B cell (primary cell): Measurements from ENCODE around the gene RNFT2. TPM values are rescaled to one million over a fixed set of nuclear protein-coding genes. Genes with fewer than 3 reads are reported as not detected.

ENCODE experiments used
- ATAC-seq: fragments of 200-7000 bp; cut with Tn5 transposase; one replicate; pipeline ENCODE4 v1.10.0; 2021; ENCODE audit warnings: low read depth, mild to moderate bottlenecking, moderate number of reproducible peaks, moderate library complexity
- CTCF ChIA-PET: fragments of 350-600 bp; sonication (Branson Sonifier 250); formaldehyde crosslinking; loops from one replicate; lab custom pipeline; 2021; ENCODE audit warnings: antibody characterized with exemption, inconsistent platforms; lab: Charles Lee
- POLR2A ChIA-PET: fragments of 350-600 bp; sonication (Branson Sonifier 250); formaldehyde crosslinking; loops from one replicate; lab custom pipeline; 2021; ENCODE audit warnings: antibody characterized with exemption; lab: Charles Lee
- DNase-seq: peaks from one replicate; pipeline ENCODE4 v3.0.0; 2013
- H2AFZ ChIP-seq: 2 replicates; pipeline ENCODE4 v1.6.1; 2012; ENCODE audit warnings: mild to moderate bottlenecking, low read depth, low read length; ENCODE audit not compliant: insufficient read depth, poor library complexity, severe bottlenecking
- H3K27ac ChIP-seq, 2 donors: 1 replicate in 1 of 2; 2 replicates in 1 of 2; pipeline ENCODE4 v1.5.1; 2012 to 2013; ENCODE audit warnings: low read length in 2 of 2, mild to moderate bottlenecking in 2 of 2, moderate library complexity in 1 of 2
- H3K27me3 ChIP-seq, 4 experiments: fragments of 200-600 bp in 1 of 4; sonication (generic) in 1 of 4; replicated peaks in 1 of 4; 1 replicate in 2 of 4; 2 replicates in 2 of 4; pipeline versions ENCODE4 v1.6.1 to v1.7.0; 2013 to 2016; ENCODE audit warnings: low read length in 3 of 4, mild to moderate bottlenecking in 2 of 4, mixed read lengths in 1 of 4, moderate library complexity in 1 of 4; ENCODE audit not compliant: insufficient read depth in 4 of 4, control insufficient read depth in 3 of 4; ENCODE audit errors: control extremely low read depth in 1 of 4
- H3K36me3 ChIP-seq, 2 experiments: replicated peaks in 1 of 2; 1 replicate in 1 of 2; 2 replicates in 1 of 2; pipeline versions ENCODE4 v1.6.1 to v1.7.1; 2013; ENCODE audit warnings: low read length in 1 of 2; ENCODE audit not compliant: insufficient read depth in 2 of 2, control insufficient read depth in 1 of 2; ENCODE audit errors: control extremely low read depth in 1 of 2, extremely low read depth in 1 of 2
- H3K4me1 ChIP-seq, 2 donors: fragments of 200-600 bp in 1 of 2; sonication (generic) in 1 of 2; 1 replicate in 1 of 2; 2 replicates in 1 of 2; pipeline versions ENCODE4 v1.5.1 to v1.6.1; 2013 to 2017; ENCODE audit warnings: low read length in 2 of 2; ENCODE audit not compliant: control insufficient read depth in 2 of 2, insufficient read depth in 2 of 2
- H3K4me2 ChIP-seq: replicated peaks from 2 replicates; pipeline ENCODE3; 2012; ENCODE audit warnings: mild to moderate bottlenecking, low read depth, low read length; ENCODE audit not compliant: poor library complexity, severe bottlenecking
- H3K4me3 ChIP-seq, 5 experiments: fragments of 200-600 bp in 1 of 5; sonication (generic) in 1 of 5; 1 replicate in 3 of 5; 2 replicates in 2 of 5; pipeline versions ENCODE4 v1.5.1 to v1.7.0; 2011 to 2016; ENCODE audit warnings: low read length in 4 of 5, mild to moderate bottlenecking in 4 of 5, low read depth in 2 of 5, control low read depth in 1 of 5, moderate library complexity in 1 of 5; ENCODE audit not compliant: insufficient read depth in 1 of 5; ENCODE audit errors: control extremely low read depth in 1 of 5, extremely low read depth in 1 of 5
- H3K79me2 ChIP-seq: fragments of 200-600 bp; sonication (generic); one replicate; pipeline ENCODE4 v1.6.0; 2016; ENCODE audit warnings: low read length; ENCODE audit not compliant: control insufficient read depth, insufficient read depth
- H3K9ac ChIP-seq: fragments of 200-600 bp; sonication (generic); 2 replicates; pipeline ENCODE4 v1.6.1; 2017; ENCODE audit warnings: mild to moderate bottlenecking, low read length, moderate library complexity
- H3K9me3 ChIP-seq, 3 donors: one replicate each; pipeline versions ENCODE4 v1.6.1 to v1.7.1; 2013; ENCODE audit warnings: low read length in 2 of 3; ENCODE audit not compliant: control insufficient read depth in 2 of 3, insufficient read depth in 1 of 3; ENCODE audit errors: control extremely low read depth in 1 of 3
- H4K20me1 ChIP-seq: 2 replicates; pipeline ENCODE4 v1.6.0; 2012; ENCODE audit warnings: mild to moderate bottlenecking, low read length; ENCODE audit not compliant: insufficient read depth, control insufficient read depth, poor library complexity, severe bottlenecking
- H3K27ac Mint-ChIP-seq: one replicate; pipeline ENCODE4 v1.8.0; 2021; ENCODE audit warnings: mixed read lengths
- H3K27me3 Mint-ChIP-seq: one replicate; pipeline ENCODE4 v1.8.0; 2021; ENCODE audit warnings: mixed read lengths
- H3K4me1 Mint-ChIP-seq: one replicate; pipeline ENCODE4 v1.8.0; 2021; ENCODE audit warnings: mixed read lengths
- H3K4me3 Mint-ChIP-seq: one replicate; pipeline ENCODE4 v1.8.0; 2021; ENCODE audit warnings: mixed read lengths
- H3K9me3 Mint-ChIP-seq: one replicate; pipeline ENCODE4 v1.8.0; 2022; ENCODE audit warnings: mixed read lengths; ENCODE audit not compliant: insufficient read depth
- EZH2 ChIP-seq: IDR thresholded peaks from 2 replicates; pipeline ENCODE4 v1.6.1; 2012; ENCODE audit warnings: borderline replicate concordance, low read depth, mild to moderate bottlenecking, moderate library complexity, low read length; ENCODE audit not compliant: insufficient read depth, poor library complexity, severe bottlenecking
- WGBS: methylation state at CpG from one replicate; pipeline ENCODE4 v1.1.5; 2013; ENCODE audit warnings: missing lambda C conversion rate; ENCODE audit not compliant: insufficient coverage; 5-methylcytosine and 5-hydroxymethylcytosine counted together
- intact Hi-C: fragments of 100-400 bp; cut with micrococcal nuclease; formaldehyde crosslinking; loops from one replicate; pipeline ENCODE4 v1.10.0; 2022
- polyA plus RNA-seq: library from polyadenylated mRNA; depleted of rRNA; stranded (reverse); fragments of >200 nt; gene quantifications from 2 replicates; pipeline ENCODE4 v1.2.3, GENCODE V29; 2012
- total RNA-seq, 2 donors: library from RNA; stranded (reverse); fragments of 120-200 nt in 1 of 2; gene quantifications; 1 replicate in 1 of 2; 2 replicates in 1 of 2; pipeline versions ENCODE4 v1.2.3 to v1.2.4, GENCODE V29; 2013 to 2022
- TF ChIP-seq, protein P1 (sequence below): fragments of 200-600 bp; IDR thresholded peaks from one replicate; pipeline ENCODE4 v1.8.0; 2022; ENCODE audit warnings: antibody characterized with exemption, mild to moderate bottlenecking

RNFT2 gene
- total and polyA plus RNA-seq, 2 donors (not counting 1 experiment from before 2014, with no cell fraction given) = 5.2 to 18.2 TPM

DNA sequence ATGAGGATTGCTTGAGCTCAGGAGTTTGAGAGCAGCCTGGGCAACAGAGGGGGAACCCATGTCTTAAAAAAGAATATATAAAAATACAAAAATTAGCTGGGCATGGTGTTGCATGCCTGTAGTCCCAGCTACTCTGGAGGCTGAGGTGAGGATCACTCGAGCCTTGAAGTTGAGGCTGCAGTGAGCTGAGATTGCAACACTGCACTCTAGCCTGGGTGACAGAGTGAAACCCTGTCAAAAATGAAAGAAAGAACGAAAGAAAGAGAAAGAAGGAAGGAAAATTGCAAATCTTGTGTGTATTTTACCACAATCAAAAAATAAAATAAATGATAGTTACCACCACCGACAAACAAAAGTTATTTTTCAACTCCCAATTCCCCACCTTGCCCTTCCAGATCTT, 45.5 kb upstream of the RNFT2 start:
- Mint-ChIP-seq H3K27ac (no peak overlapping the region), H3K9me3 (no peaks in the 10 kb centered on the region), H3K27me3 (peaks cover 41% of the 10 kb centered on the region), H3K4me3 (peak overlapping the region; percentile 16), H3K4me1 (peaks cover 45% of the 10 kb centered on the region)
- DNase-seq = no peak
- Histone ChIP-seq H3K27ac (no peak overlapping the region), H3K79me2 (no peaks in the 10 kb centered on the region), H3K4me1 (peaks cover 47 to 51% of the 10 kb centered on the region in 2 donors), H2AFZ (no peak overlapping the region), H3K27me3 (peaks cover 0 to 43% (median 22%) of the 10 kb centered on the region in 4 experiments), H3K9ac (no peak overlapping the region), H3K4me2 (peak overlapping the region; percentile 80), H4K20me1 (no peaks in the 10 kb centered on the region), H3K9me3 (peaks cover 0 to 10% (median 0%) of the 10 kb centered on the region in 3 donors), H3K36me3 (no peaks in the 10 kb centered on the region), H3K4me3 (no peak overlapping the region)
- ChIA-PET CTCF (interaction anchor here (0.6 to 3.5 kb wide), 2 partner anchors 11 to 307 kb away, joined by 3 to 12 read pairs; no protein-coding TSS in a partner anchor), POLR2A (no interaction called here)
- intact Hi-C loops = no loop called here
- no peak for ATAC-seq
- 14% methylated on average over 1 of the region's 3 CpGs for WGBS
- no peak for TF ChIP-seq EZH2
- TF ChIP-seq, protein P1, sequence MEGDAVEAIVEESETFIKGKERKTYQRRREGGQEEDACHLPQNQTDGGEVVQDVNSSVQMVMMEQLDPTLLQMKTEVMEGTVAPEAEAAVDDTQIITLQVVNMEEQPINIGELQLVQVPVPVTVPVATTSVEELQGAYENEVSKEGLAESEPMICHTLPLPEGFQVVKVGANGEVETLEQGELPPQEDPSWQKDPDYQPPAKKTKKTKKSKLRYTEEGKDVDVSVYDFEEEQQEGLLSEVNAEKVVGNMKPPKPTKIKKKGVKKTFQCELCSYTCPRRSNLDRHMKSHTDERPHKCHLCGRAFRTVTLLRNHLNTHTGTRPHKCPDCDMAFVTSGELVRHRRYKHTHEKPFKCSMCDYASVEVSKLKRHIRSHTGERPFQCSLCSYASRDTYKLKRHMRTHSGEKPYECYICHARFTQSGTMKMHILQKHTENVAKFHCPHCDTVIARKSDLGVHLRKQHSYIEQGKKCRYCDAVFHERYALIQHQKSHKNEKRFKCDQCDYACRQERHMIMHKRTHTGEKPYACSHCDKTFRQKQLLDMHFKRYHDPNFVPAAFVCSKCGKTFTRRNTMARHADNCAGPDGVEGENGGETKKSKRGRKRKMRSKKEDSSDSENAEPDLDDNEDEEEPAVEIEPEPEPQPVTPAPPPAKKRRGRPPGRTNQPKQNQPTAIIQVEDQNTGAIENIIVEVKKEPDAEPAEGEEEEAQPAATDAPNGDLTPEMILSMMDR = no peak

GRCh38 chr12:116693286-116694227, 44.6 kb upstream of the RNFT2 start:
- peak overlapping the region; percentile 64 for H3K9ac ChIP-seq
- H3K4me3 Mint-ChIP-seq = peak overlapping the region; percentile 86
- H3K36me3 ChIP-seq = no peaks in the 10 kb centered on the region

More at GRCh38 chr12:116693286-116694227, 44.6 kb upstream of the RNFT2 start:
- Histone ChIP-seq H4K20me1 (no peaks in the 10 kb centered on the region), H3K4me2 (peak overlapping the region; percentile 80), H3K27ac (no peak overlapping the region), H3K4me3 (peak overlapping the region in 4 of 5 experiments; percentile 22 to 68 (median 38)), H3K27me3 (peaks cover 0 to 43% (median 22%) of the 10 kb centered on the region in 4 experiments), H3K79me2 (no peaks in the 10 kb centered on the region), H3K4me1 (peaks cover 45% of the 10 kb centered on the region in 2 donors), H2AFZ (peak overlapping the region; percentile 72), H3K9me3 (peaks cover 0 to 3% (median 0%) of the 10 kb centered on the region in 3 donors)
- ChIA-PET POLR2A (no interaction called here), CTCF (interaction anchor here (0.5 to 3.5 kb wide), 3 partner anchors 11 to 417 kb away, joined by 3 to 12 read pairs (median 3); no protein-coding TSS in a partner anchor)
- 24% methylated on average over 32 of the region's 34 CpGs for WGBS
- Mint-ChIP-seq H3K4me1 (peaks cover 43% of the 10 kb centered on the region), H3K27ac (no peak overlapping the region), H3K9me3 (no peaks in the 10 kb centered on the region), H3K27me3 (peaks cover 41% of the 10 kb centered on the region)
- intact Hi-C loops = no loop called here
- no peak for ATAC-seq
- TF ChIP-seq, protein P1 = no peak
- no peak for TF ChIP-seq EZH2
- peak; percentile 20 for DNase-seq
